Measurements from ENCODE around the gene PHLDB3. TPM values are rescaled to one million over a fixed set of nuclear protein-coding genes. Genes with fewer than 3 reads are reported as not detected.
A peak's percentile ranks its signal among the peaks of the same experiment; 100 is the strongest.

The PHLDB3 gene
- polyA plus RNA-seq, 12 donors: 2.2 to 15.6 (median 4.0) TPM; not detected in 2

DNA sequence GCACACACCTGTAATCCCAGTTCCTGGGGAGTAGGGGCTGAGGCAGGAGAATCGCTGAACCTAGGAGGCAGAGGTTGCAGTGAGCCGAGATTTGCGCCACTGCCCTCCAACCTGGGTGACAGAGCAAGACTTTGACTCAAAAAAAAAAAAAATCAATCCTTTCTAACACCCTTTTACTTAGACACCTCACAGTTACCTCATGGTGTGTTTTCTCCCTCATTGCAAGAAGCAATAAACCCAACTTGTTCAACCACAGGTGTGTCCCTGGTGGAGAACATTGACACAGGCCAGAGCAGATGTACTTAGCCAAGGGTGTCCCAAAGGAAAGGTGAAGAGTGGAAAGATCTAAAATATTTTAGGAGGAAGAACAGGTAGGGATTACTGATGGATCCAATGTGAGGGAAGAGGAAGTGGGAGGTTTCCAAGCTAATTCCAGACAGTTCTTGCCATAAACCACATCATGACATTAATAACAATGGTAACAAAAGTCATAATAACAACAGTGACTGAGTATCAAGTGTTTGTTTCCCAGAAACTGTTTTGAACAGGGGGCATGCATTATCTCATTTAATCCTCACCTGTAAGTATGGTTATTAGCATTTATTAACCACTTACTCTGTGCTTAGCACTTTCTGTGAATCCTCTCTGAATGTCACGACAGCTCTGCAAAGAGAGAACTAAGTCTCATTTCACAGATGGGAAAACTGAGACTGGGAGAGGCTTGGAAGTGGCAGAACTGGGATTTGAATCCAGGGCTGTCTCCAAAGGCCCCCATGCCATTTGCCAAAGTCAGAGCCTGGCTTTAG is 36.0 kb downstream of the PHLDB3 start:
- DNase-seq: no peak

DNA sequence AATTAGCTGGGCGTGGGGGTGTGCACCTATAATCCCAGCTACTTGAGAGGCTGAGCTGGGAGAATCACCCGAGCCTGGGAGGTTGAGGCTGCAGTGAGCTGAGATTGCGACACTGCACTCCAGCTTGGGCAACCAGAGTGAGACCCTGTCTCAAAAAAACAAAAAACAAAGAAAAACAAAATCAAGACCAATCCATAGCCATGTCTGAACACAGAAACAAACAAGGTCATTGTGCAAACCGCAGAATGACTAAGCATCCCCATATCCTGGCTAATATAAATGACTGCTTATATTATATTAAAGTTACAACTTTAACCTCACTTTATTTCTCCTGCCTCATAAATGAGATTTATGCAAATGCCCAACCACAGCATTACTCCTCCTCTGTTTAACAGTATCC is 36.8 kb downstream of the PHLDB3 start:
- DNase-seq: no peak

DNA sequence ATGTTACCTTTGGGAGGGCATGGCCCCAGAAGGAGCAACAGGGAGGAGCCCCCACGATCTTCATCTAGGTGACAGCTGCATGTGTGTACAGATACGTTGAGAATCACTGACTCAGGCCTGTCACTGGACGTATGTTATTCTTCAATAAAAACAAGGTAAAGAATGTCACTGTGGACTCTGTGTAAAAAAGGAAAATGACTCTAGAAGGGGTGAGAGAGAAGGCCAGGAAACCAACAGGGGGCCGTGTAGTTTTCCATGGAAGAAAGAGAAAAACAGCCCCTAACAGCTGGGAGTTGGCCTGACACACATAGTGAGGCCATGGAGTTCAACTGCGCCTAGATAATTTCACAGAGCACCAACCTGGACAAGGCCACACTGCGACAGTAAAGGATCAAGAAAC is 37.3 kb downstream of the PHLDB3 start:
- DNase-seq: no peak

- DNase-seq: no peak
Measured at GRCh38 chr19:43466793-43467192, 37.8 kb downstream of the PHLDB3 start.

- no peak for DNase-seq
Measured at GRCh38 chr19:43465468-43466120, 39.0 kb downstream of the PHLDB3 start, which contains the start of gene LYPD3. LYPD3 (minus strand) TSS chr19:43465608; CDS start chr19:43465571, 37 bp downstream.

DNA sequence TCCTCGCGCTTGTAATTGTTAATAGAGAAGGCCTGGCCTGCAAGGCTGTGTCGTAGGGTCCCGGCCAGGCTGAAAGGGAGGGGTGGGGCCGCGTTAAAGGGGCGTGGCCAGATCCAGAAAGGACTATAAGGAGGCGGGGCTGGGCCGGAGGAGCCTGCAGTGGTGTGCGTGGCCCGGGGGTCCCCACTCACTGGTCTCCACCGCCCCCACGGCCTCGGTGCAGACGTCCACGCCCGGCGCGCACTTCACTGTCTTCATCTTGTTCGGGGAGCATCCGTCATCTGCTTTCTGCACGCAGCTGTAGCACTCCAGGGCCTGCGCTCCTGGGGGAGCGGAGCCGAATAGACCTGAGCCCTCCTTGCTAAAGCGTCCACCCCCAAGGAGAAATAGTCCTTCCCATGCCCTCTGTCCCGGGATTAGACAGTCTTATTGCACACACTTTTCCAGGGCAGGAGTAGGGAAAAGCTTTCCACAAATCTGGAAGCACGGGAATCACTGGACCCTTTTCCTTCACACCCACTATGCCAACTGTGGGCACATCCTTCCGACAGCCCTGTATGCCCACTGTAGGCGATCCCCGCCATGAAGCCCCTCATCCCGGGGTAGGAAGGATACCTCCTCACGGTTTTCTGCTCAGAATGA is 40.3 kb downstream of the PHLDB3 start:
- DNase-seq: no peak

DNA sequence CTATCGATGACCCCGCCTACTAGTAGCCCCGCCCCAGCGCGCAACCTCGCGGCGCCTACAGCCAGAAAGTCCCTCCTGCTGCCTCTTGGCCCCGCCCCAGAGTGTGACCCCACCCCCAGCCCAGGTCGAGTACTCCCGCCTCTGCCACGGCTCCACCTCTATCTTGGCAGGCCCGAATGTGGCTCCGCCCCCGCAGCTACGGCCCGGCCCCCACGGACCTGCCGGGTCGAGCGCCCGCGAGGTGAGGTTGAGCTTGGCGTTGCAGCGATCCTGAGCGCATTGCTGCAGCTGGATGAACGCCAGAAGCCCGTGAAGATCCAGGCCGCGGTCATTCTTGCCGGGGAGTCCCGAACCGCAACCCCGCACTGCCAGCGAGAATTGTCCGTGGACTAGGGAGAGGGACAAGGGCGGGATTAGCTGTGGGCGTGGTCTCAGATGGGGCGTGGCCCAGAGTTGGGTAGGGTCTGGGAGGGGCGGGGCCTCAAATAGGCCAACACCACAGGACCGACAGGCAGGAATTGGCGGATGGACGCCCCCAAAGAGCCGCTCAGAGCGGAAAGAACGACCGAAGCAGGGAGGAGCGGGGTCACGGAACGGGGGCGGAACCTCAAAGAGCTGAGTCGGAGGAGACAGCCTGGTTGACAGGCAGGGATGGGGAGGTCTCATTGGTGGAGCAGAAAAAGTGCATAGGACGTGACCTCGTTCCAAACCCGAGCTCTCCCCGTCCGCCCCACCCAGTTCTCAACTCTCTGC is 41.0 kb downstream of the PHLDB3 start:
- DNase-seq: peak; percentile 92

GRCh38 chr19:43462785-43463380 is 41.7 kb downstream of the PHLDB3 start:
- DNase-seq: peak; percentile 22

DNA sequence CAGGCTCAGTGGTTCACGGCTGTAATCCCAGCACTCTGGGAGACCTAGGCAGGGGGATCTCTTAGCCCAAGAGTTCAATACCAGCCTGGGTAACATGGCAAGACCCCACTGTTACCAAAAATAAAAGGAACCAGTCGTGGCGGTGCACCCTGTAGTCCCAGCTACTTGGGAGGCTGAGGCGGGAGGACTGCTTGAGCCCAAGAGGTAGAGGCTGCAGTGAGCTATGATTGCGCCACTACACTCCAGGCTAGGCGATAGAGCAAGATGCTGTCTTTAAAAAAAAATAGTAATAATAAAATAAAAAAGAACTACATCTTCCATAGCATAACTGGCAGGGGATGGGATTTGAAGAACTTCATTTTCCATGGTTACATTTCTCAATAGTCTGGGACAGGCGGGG is 42.2 kb downstream of the PHLDB3 start:
- DNase-seq: no peak

DNA sequence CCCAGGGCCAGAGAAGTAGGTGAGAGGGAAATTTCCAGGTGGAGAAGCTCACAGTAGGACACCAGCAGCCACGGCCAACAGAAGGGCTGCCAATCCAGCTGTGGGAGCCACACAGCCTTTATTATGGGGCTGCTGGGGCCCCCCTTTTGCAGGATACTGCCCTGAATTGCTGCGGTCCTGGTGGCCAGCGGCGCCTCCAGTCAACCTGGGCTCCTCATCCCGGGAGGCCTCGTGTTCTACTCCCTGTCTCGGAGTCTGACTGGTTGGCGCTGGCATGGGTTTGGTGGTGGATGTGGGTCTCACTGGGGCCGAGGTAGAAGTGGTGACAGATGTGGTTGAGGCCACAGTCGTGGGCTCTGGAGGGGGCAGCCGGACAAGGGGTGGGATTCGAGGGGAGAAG is 43.2 kb downstream of the PHLDB3 start:
- DNase-seq: no peak

GRCh38 chr19:43460362-43461016 is 44.1 kb downstream of the PHLDB3 start:
- DNase-seq: no peak

DNA sequence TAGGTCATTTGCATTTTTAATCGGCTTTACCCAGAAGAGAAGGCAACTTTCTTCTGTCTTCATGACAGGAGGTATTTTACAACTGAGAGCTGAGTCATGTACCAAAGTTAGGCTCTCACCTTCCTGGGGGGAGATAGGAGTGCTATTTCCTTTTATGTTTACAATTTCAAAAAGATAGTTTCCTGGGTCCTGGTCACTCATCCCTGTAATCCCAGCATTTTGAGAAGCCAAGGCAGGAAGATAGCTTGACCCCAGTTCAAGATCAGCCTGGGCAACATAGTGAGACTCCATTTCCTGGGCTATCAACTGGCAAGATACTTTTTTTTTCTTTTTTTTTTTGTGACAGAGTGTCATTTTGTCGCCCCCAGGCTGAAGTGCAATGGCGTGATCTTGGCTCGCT is 46.7 kb downstream of the PHLDB3 start:
- DNase-seq: no peak

- no peak for DNase-seq
Measured at GRCh38 chr19:43455321-43456113, 49.0 kb downstream of the PHLDB3 start.

DNA sequence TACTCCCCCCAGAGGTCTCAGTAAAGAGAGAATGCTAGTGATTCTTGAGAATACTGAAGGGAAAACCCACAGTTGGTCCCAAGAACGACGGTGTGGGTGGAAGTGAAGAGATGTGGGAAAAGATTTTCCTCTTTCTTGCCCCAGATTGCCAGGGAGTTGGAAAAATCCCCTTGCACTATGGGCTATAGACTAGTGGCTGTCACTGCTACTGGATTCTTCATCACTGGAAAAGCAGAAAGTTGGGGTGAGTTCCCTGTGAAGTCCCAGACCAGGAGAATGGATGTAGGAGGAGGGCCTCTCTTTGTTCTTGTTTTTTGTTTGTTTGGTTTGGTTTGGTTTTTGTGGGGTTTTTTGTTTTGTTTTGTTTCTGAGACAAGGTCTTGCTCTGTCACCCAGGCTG is 50.5 kb downstream of the PHLDB3 start:
- DNase-seq: no peak

GRCh38 chr19:43452582-43452981 is 52.0 kb downstream of the PHLDB3 start:
- no peak for DNase-seq

- DNase-seq: no peak
Measured at GRCh38 chr19:43450545-43450997, 54.0 kb downstream of the PHLDB3 start.

DNA sequence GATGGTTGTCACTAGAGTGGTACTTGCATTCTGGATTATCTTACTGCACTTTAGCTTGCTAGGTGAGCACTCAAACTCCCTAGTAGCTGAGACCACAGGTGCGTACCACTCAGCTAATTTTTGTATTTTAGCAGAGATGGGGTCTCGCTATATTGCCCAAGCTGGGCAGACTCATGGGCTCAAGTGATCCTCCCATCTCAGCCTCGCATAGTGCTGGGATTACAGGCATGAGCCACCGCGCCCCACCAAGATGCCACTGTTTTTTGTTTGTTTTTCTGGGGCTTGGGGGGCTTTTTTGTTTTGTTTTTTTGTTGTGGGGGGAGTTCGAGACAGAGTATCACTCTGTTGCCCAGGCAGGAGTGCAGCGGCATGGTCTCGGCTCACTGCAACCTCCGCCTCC is 56.9 kb downstream of the PHLDB3 start:
- DNase-seq: no peak

GRCh38 chr19:43446746-43447489 is 57.6 kb downstream of the PHLDB3 start:
- peak; percentile 85 for DNase-seq

DNA sequence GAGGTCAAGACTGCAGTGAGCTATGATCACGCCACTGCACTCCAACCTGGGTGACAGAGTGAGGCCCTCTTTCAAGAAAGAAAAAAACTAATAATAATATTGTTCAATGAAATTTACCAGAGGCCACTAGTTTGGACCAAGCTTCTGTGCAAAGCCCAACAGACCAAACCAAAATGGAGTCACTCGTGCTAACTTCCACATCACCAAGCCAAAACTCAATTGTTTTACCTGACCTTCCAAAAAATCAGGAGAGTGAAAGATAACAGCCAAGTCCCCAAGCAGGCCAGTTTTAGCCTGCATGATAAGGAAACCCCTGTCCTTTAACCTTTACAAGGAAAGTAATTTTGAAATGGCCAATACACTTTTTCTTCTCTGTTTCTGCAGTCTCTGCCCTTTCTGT is 59.1 kb downstream of the PHLDB3 start:
- no peak for DNase-seq
